Prostate gland (tissue), 2 donors: ENCODE data around the gene FIG4. TPM values are rescaled to one million over a fixed set of nuclear protein-coding genes. Genes with fewer than 3 reads are reported as not detected.
"Not testable (repeated sequence)": the region's sequence is repeated elsewhere in the genome, so short reads cannot be mapped to it uniquely, and the experiment has no call there.

ENCODE experiments used
- DNase-seq: peaks from one replicate; pipeline ENCODE4 v3.0.0-alpha.2; 2019; ENCODE audit warnings: low spot score
- H3K27ac ChIP-seq, 2 donors: fragments of 200-600 bp; sonication (generic); 2 replicates each; pipeline ENCODE4 v1.5.1; 2017 to 2019
- H3K27me3 ChIP-seq: fragments of 200-600 bp; sonication (generic); replicated peaks from 2 replicates; pipeline ENCODE4 v1.5.1; 2019; ENCODE audit not compliant: insufficient read depth
- H3K36me3 ChIP-seq, 2 donors: fragments of 200-600 bp; sonication (generic); 1 replicate in 1 of 2; 2 replicates in 1 of 2; pipeline versions ENCODE4 v1.5.1 to v1.8.1; 2017 to 2019
- H3K4me1 ChIP-seq: fragments of 200-600 bp; sonication (generic); replicated peaks from 2 replicates; pipeline ENCODE4 v1.5.1; 2019
- H3K4me3 ChIP-seq, 2 donors: fragments of 200-600 bp; sonication (generic); 2 replicates each; pipeline ENCODE4 v1.5.1; 2017 to 2019
- H3K9me3 ChIP-seq: fragments of 200-600 bp; sonication (generic); 2 replicates; pipeline ENCODE4 v1.5.1; 2017
- CTCF ChIP-seq, 4 experiments: fragments of 200-600 bp in 2 of 4; fragments of 450-650 bp in 2 of 4; sonication (generic) in 2 of 4; IDR thresholded peaks; 1 replicate in 3 of 4; 2 replicates in 1 of 4; pipeline ENCODE4 v1.5.1; 2016 to 2019; ENCODE audit warnings: antibody characterized with exemption in 4 of 4, mild to moderate bottlenecking in 2 of 4, moderate library complexity in 2 of 4
- POLR2A ChIP-seq: fragments of 450-650 bp; IDR thresholded peaks from one replicate; pipeline ENCODE4 v1.6.1; 2016; ENCODE audit warnings: antibody characterized with exemption, mild to moderate bottlenecking
- POLR2AphosphoS5 ChIP-seq: sonication (generic); formaldehyde crosslinking; IDR thresholded peaks from one replicate; pipeline ENCODE4 v1.6.1; 2017; ENCODE audit warnings: antibody characterized with exemption
- WGBS: methylation state at CpG from one replicate; pipeline ENCODE4 v1.1.5; 2018; 5-methylcytosine and 5-hydroxymethylcytosine counted together
- intact Hi-C: fragments of 100-400 bp; cut with DNase I; formaldehyde crosslinking; loops from one replicate; pipeline ENCODE4 v1.14.2; 2022
- total RNA-seq, 2 donors: library from RNA; depleted of rRNA; stranded (reverse); fragments of >200 nt; gene quantifications; one replicate each; pipeline ENCODE4 v1.1.0, GENCODE V29; 2016

The FIG4 gene
- total RNA-seq, 2 donors from 2014 or later = 12.7 to 16.6 TPM

DNA sequence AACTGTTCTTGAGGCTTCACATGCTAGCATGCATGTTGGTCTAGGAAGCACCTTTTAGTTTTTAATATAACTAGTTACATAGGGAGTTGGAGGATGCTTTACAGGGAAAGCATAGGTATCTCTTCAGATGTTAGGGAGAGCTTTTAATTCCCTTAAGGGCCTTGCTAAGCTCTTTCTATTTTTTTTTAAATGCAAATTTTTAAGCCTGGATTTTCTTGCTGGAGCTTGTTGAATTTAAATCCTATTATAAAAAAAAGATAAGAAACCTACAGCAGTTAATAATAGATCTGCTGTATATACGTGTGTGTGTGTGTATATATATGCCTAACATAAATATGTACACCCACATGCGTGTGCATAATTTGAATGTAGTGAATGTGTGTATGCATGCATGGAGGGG, 79.0 kb downstream of the FIG4 start:
- Histone ChIP-seq H3K9me3 (no peaks in the 10 kb centered on the region), H3K36me3 (no peaks in the 10 kb centered on the region), H3K4me3 (no peak overlapping the region), H3K27me3 (no peaks in the 10 kb centered on the region), H3K27ac (no peak overlapping the region), H3K4me1 (no peaks in the 10 kb centered on the region)
- no peak for TF ChIP-seq CTCF (IDR thresholded peaks at IDR 0.05)
- no peak for TF ChIP-seq POLR2A
- no peak for TF ChIP-seq POLR2AphosphoS5
- no peak for DNase-seq
- intact Hi-C loops = no loop called here
- WGBS = 87% methylated on average over 2 of the region's 2 CpGs

DNA sequence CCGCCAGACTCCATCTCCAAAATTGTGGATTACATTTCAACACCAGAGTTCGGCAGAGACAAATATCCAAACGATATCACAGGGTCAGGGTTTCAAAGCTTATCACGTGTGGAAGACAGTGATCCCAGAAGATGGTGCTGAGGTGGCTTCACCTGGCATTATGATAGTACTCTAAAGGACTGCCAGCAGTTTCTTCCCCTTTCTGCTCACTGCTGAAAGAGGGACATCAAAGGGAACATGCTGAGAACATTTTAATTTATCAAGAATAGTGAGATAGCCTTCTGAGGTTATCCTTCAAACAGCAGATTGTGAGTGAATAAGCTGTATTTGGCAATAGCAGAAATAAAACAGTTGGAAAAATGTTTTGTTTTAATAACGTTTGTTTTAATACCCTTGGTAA, 79.7 kb downstream of the FIG4 start:
- H3K27me3 ChIP-seq = no peaks in the 10 kb centered on the region
- no peak overlapping the region for H3K4me3 ChIP-seq
- DNase-seq = no peak
- H3K27ac ChIP-seq = no peak overlapping the region
- no peak for TF ChIP-seq POLR2A
- TF ChIP-seq POLR2AphosphoS5 = no peak
- no peak for TF ChIP-seq CTCF (IDR thresholded peaks at IDR 0.05)
- no peaks in the 10 kb centered on the region for H3K4me1 ChIP-seq
- no peaks in the 10 kb centered on the region for H3K9me3 ChIP-seq
- WGBS = 68% methylated on average over 5 of the region's 5 CpGs
- intact Hi-C loops = no loop called here
- H3K36me3 ChIP-seq = no peaks in the 10 kb centered on the region

DNA sequence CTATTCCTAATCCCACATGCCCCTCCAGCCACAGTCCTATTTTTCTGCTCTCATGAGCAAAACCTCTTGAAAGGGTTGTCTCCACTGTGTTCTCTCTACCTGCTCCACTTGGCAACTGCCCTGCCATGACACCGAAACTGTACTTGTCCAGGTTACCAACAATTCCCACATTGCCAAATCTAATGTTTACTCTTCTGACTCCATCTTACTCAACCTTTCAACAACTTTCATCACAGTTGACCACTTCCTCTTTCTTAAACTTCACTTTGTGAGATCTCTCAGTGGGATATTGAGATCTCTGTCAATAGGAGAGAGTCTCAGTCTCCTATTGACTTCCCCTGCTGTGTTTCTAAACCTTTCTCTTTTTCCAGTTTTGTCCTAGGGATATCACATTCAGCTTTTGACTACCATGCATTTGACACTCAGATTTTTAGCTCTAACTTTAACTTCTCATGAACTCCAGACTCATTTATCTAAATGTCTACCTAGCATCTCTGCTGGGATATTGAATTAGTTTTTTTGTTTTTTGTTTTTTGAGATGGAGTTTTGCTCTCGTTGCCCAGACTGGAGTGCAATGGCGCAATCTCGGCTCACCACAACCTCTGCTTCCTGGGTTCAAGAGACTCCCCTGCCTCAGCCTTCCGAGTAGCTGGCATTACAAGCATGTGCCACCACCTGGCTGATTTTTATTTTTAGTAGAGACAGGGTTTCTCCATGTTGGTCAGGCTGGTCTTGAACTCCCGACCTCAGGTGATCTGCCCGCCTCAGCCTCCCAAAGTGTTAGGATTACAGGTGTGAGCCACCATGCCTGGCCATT, 81.1 kb downstream of the FIG4 start:
- DNase-seq, H3K9me3 ChIP-seq, H3K4me3 ChIP-seq, H3K27me3 ChIP-seq, intact Hi-C loops, H3K27ac ChIP-seq, H3K4me1 ChIP-seq, H3K36me3 ChIP-seq: not testable (repeated sequence)
- WGBS = 97% methylated on average over 7 of the region's 7 CpGs

DNA sequence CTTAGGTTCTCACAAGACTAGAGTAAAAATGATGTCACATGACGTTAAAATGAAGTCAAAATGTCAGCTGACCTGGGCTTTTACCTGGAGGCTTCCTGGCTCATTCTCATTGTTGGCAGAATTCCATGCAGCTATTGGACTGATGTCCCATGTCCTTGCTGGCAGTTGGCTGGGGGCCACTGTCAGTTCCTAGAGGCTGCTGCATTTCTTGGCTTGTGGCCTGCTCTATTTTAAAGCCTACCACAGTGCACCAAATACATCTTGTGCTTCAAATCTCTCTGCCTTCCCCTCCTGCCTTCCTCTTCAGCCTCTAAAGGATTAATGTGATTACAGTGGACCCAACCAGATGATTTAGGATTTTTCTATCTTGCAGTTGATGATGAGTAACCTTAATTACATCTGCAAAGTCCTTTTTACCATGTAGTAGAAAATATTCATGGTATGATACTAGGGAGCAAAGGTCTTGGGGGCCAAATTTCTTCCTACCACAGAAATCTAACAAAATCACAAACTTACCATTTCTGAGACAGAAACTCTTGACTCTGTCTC, 81.9 kb downstream of the FIG4 start:
- TF ChIP-seq POLR2AphosphoS5 (no peak), CTCF (IDR thresholded peaks at IDR 0.05) (no peak), POLR2A (no peak)
- 83% methylated on average over 1 of the region's 1 CpG for WGBS

DNA sequence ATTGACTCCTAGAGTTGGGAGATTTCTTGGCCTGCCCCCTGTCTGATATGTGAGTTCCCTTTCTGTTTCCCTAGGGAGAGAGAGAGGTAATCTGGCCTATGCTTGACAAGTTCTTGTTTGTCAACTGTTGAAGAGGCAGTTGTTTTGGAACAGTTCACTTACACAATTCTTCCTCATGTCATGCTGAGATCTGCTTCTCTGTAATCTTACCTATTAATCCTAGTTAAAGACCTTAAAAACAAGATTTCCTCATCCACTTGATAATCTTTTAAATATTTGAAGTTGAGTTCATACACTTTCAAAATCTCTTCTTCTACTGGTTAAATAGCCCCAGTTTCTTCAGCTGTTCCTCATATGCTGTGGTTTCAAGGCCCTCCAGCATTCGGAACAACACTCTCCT, 89.9 kb downstream of the FIG4 start:
- no peaks in the 10 kb centered on the region for H3K36me3 ChIP-seq
- intact Hi-C loops = no loop called here
- H3K4me1 ChIP-seq = no peaks in the 10 kb centered on the region
- H3K27me3 ChIP-seq = no peaks in the 10 kb centered on the region
- no peak for DNase-seq
- no peak for TF ChIP-seq POLR2A
- no peak overlapping the region for H3K4me3 ChIP-seq
- 95% methylated on average over 1 of the region's 1 CpG for WGBS
- H3K9me3 ChIP-seq = no peaks in the 10 kb centered on the region
- no peak overlapping the region for H3K27ac ChIP-seq

More for the DNA sequence above, 81.9 kb downstream of the FIG4 start:
- Histone ChIP-seq H3K4me1 (no peaks in the 10 kb centered on the region), H3K27ac (no peak overlapping the region), H3K27me3 (no peaks in the 10 kb centered on the region), H3K36me3 (no peaks in the 10 kb centered on the region), H3K9me3 (no peaks in the 10 kb centered on the region), H3K4me3 (no peak overlapping the region)
- intact Hi-C loops = no loop called here
- no peak for DNase-seq

DNA sequence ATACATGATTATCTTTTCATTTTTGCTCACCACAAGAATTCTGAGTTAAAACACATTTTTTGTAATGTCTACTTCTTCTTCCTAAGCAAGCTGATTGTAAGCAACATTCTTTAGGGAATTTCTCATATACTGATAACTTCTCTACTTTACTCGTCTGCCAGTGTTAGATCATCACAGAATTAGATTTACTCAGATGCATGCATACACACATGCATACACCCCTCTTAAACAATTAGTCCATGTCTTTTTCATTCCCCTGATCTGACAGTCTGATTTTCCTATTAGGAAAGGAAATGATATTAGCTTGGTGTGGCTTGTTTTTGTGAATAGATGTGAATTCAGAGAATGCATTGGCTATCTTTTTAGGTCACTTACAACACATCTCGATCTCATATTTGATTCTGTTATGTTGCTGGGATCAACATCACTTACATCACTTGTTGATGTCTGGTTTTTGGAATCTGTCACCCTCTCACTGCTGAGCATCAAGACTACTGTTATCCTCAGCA, 91.4 kb downstream of the FIG4 start:
- Histone ChIP-seq H3K27me3 (no peaks in the 10 kb centered on the region), H3K4me1 (no peaks in the 10 kb centered on the region), H3K36me3 (no peaks in the 10 kb centered on the region), H3K4me3 (no peak overlapping the region), H3K27ac (no peak overlapping the region), H3K9me3 (no peaks in the 10 kb centered on the region)
- 88% methylated on average over 2 of the region's 2 CpGs for WGBS
- no peak for TF ChIP-seq POLR2A
- TF ChIP-seq POLR2AphosphoS5 = no peak
- TF ChIP-seq CTCF (IDR thresholded peaks at IDR 0.05) = no peak
- intact Hi-C loops = no loop called here
- no peak for DNase-seq
